NCI-H524 treated with DMSO at 0.1 percent for 48 hours (cell line): ENCODE measurements around the gene SYCP3.
A peak's percentile ranks its signal among the peaks of the same experiment; 100 is the strongest.

ENCODE experiments used
- DNase-seq: peaks from one replicate; lab custom pipeline; 2025; lab: John Stamatoyannopoulos, UW

Gene SYCP3

GRCh38 chr12:101713059-101713682 lies 26.1 kb downstream of the SYCP3 start:
- no peak for DNase-seq

GRCh38 chr12:101710288-101710687 lies 29.0 kb downstream of the SYCP3 start:
- DNase-seq = no peak

- DNase-seq = no peak
Measured at GRCh38 chr12:101707131-101707782, 32.0 kb downstream of the SYCP3 start.

- no peak for DNase-seq
Measured at GRCh38 chr12:101706403-101706802, 32.9 kb downstream of the SYCP3 start.

GRCh38 chr12:101703487-101703886 lies 35.8 kb downstream of the SYCP3 start:
- DNase-seq = no peak

- no peak for DNase-seq
Measured at GRCh38 chr12:101700299-101700820, 38.9 kb downstream of the SYCP3 start.

- DNase-seq = no peak
Measured at GRCh38 chr12:101698800-101699347, 40.4 kb downstream of the SYCP3 start.

- DNase-seq = no peak
Measured at GRCh38 chr12:101697930-101698799, 41.1 kb downstream of the SYCP3 start.

- DNase-seq = no peak
Measured at GRCh38 chr12:101697197-101697929, 41.9 kb downstream of the SYCP3 start, which contains the start of gene CHPT1. CHPT1 (plus strand) TSS chr12:101697640; CDS start chr12:101697862, 222 bp downstream.

- no peak for DNase-seq
Measured at GRCh38 chr12:101696251-101697196, 42.7 kb downstream of the SYCP3 start.

GRCh38 chr12:101695706-101696105 lies 43.6 kb downstream of the SYCP3 start:
- no peak for DNase-seq

GRCh38 chr12:101694986-101695385 lies 44.3 kb downstream of the SYCP3 start:
- DNase-seq = no peak

- no peak for DNase-seq
Measured at GRCh38 chr12:101694297-101694848, 44.9 kb downstream of the SYCP3 start.

- DNase-seq = no peak
Measured at GRCh38 chr12:101691503-101692096, 47.7 kb downstream of the SYCP3 start.

GRCh38 chr12:101690544-101691098 lies 48.6 kb downstream of the SYCP3 start:
- DNase-seq = no peak

- DNase-seq = no peak
Measured at GRCh38 chr12:101686176-101686575, 53.1 kb downstream of the SYCP3 start.

- no peak for DNase-seq
Measured at GRCh38 chr12:101685092-101685491, 54.2 kb downstream of the SYCP3 start.

- peak; percentile 0 for DNase-seq
Measured at GRCh38 chr12:101681627-101682026, 57.6 kb downstream of the SYCP3 start.

- no peak for DNase-seq
Measured at GRCh38 chr12:101680647-101681046, 58.6 kb downstream of the SYCP3 start.
